GM11168 (cell line): ENCODE data around the gene VTI1A.

Source experiments
- in situ Hi-C: fragments of 300-500 bp; cut with MboI; formaldehyde crosslinking; loops from one replicate; pipeline ENCODE4 v1.12.0; 2022; ENCODE audit warnings: low sequenced_read_pairs; ENCODE audit not compliant: unreplicated experiment

The VTI1A gene

GRCh38 chr10:112792487-112793201 is 345.6 kb downstream of the VTI1A start:
- in situ Hi-C loops = no loop called here

GRCh38 chr10:112793202-112793921 is 346.3 kb downstream of the VTI1A start:
- in situ Hi-C loops = no loop called here

GRCh38 chr10:112794201-112794600 is 347.2 kb downstream of the VTI1A start:
- in situ Hi-C loops = no loop called here

GRCh38 chr10:112795067-112795466 is 348.1 kb downstream of the VTI1A start:
- in situ Hi-C loops = no loop called here

- in situ Hi-C loops = no loop called here
Measured at GRCh38 chr10:112797197-112797596, 350.2 kb downstream of the VTI1A start.

- in situ Hi-C loops = no loop called here
Measured at GRCh38 chr10:112797855-112798254, 350.8 kb downstream of the VTI1A start.

DNA sequence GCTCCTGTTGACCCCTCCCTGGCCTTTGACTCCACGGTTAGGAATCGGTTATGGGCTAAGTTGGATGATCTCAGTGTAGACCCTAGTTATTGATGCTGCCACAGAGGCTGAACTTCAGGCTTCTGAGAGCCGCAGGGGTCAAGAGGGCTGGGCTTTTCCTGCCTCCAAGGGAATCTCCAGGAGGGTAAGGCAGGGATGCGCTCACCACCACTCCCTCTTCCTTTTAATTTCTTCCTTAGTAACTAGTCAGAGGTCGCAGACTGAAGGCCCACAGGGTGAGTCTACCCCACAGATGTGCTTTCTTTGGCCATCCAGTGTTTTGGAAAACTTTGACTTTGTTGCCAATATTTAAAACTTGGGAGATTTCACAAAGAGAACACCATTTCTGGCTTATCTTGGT is 352.0 kb downstream of the VTI1A start:
- in situ Hi-C loops = no loop called here

- in situ Hi-C loops = no loop called here
Measured at GRCh38 chr10:112799726-112800510, 352.9 kb downstream of the VTI1A start.

DNA sequence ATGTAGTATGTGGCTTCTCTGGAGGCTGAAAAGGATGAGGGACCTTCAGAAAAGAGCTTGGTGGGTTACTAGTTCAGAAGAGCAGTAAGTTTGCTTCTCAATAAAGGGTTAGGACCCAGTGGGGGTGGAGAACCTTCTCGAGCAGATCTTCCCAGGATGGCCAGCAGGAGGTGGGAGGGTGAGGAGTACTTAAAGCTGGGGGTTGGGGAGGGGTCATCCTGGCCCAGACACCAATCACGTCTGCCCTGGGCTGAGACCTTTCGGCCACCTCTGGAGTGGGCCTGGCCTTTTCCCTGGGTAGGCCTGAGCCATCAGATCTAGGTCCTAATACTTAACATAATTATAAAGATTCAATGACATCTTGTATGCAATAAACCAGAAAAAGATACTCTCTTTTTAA is 354.0 kb downstream of the VTI1A start:
- in situ Hi-C loops = no loop called here

DNA sequence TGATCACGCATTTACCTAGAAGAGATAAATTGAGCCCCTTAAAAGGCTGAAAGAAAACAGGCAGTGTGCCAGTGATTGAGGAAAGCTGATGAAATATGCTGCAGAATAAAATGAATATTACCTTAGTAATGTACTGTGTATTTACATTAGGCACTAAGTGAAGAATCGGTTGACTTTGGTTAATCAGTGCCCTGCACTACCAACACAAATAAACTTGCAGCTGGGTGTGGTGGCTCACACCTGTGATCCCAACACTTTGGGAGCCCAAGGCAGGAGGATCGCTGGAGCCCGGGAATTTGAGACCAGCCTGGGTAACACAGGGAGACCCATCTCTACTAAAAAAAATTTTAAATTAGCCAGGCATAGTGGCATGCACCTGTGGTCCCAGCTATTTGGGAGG is 354.7 kb downstream of the VTI1A start:
- in situ Hi-C loops = no loop called here

- in situ Hi-C loops = no loop called here
Measured at GRCh38 chr10:112802411-112803022, 355.5 kb downstream of the VTI1A start.

DNA sequence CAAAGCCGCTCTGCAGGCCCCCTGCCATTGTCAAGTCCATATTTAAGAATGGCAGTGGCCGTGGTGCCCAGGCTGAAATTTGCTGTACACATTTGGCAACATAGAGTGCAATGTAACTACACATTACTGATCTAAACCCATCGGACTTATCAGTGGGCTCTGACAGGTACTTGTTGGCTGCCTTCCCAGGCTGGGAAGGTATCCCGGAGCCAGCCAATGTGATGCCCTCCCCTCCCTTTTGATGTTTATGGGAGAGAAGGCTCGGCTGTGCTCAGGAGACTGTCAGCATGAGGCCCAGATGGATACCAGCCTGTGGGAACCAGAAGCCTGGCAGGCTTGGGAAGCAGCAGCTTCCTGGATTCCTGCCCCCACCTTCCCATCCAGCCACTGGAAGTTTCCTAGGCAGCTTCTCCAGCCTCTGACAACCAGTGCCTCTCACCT is 357.0 kb downstream of the VTI1A start:
- in situ Hi-C loops = no loop called here

GRCh38 chr10:112805254-112805590 is 358.2 kb downstream of the VTI1A start:
- in situ Hi-C loops = no loop called here

DNA sequence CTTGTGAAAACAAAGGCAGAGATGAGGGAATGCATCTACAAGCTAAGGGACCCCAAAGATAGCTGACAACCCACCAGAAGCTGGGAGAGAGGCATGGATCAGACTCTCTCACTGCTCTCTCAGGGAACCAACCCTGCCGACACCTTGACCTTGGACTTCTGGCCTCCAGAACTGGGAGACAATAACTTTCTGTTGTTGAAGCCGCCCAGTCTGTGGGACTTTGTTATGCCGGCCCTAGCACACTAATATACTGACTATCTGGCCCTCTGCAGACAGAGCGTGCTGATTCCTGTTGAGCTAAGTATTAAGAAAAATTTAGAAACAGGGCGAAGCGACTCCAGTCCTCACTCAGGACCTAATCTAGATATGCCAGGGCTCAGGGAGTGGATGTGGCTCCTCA is 358.7 kb downstream of the VTI1A start:
- in situ Hi-C loops = no loop called here

DNA sequence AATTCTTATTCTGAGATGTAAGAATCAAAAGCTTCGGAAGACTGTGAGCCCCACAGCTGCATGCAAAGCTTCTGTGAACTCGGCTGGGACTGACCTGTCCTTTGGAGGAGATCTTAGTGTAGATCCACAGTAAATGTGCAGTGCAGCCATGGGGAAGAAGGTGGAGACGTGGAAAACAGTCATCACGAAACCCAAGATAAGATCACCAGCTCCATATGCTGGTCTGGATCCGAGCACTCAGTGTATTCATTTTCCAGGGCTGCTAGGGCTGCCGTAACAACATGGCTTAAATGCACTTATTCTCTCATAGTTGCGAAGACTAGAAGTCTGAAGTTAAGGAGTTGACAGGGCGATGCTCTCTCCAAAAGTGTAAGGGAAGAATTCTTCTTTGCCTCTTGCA is 360.0 kb downstream of the VTI1A start:
- in situ Hi-C loops = no loop called here

DNA sequence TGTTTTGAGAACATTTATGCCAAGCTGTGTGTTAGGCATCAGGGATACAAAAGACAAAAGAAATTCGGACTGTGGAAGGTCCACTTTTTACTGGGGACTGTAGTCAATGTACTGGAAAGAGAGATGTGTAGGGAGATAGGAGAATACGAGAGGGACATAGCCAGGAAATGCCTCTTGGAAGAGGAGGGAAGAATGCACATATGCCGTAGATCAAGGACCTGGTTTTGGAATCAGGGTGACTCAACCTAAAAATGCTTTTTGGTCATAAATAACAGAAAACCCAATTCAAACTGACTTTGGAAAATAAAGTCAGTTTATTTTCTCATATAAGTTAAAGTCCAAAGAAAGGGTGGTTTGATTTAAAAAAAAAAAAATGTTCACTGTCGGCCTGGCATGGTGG is 362.7 kb downstream of the VTI1A start:
- in situ Hi-C loops = no loop called here

DNA sequence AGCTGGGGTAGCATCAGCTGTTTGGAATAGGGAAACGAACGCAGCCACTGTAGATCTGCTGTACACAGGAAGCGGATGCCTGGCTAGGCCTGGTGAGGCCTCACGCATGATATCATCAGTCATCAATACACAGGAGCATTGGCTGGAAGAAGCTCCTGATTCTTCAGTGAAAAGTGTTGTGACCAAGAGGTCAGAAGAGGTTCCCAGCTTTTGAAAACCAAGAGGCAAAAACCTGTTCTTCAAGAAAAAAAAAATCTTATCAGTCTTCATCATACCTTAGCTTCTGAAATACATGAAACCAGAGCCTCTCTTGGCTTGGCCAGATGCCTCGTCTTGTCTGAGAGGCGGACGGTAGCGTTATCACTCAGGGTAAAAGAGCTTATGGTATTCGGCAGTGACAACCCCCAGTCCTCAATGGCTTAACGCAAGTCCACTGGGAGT is 363.7 kb downstream of the VTI1A start:
- in situ Hi-C loops = no loop called here

DNA sequence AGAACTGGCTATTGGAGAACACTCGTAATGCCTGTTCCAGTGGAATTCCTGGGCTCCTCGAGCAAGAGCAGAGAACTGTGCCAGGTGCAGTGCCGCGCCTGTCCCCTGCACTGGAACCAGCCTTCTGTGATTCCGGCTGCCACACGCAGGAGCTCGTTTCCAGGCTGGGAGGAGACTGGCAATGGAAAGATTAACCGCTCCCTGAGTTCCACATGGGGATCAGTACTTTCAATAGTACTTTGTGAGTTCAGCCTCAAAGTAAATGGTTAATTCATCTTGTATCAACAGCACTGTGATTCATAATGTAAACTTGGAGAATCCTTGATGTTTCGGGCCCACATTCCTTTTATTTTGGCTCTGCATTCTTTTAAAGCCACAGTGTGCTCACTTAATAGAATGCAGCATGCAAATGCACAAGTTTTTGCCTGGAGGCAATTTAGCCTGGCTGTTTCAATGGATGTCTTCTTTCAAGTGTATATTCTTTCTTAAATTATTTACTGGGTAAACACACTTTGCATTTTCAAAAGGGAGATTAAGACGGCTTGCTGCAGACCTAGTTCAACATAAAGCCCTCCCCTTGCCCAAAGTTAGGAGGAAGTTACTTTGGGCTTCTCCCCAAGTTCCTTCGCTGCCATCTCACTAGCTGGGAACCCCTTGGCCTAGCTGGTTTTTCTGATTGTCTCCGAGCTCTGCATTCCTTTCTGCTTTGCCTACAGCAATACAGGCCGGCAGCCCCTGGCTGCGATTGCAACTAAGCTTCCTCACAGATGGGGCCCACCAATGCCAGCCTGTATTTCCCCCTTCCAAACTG is 364.9 kb downstream of the VTI1A start:
- in situ Hi-C loops = no loop called here

- in situ Hi-C loops = no loop called here
Measured at GRCh38 chr10:112812586-112812985, 365.6 kb downstream of the VTI1A start.
